OCI-LY1 (cell line): ENCODE measurements around the gene GPRC5C.

ENCODE experiments used
- CTCF ChIP-seq: fragments of 200-600 bp; sonication (generic), shearing (Covaris generic); IDR thresholded peaks from 2 replicates; pipeline ENCODE4 v1.5.1; 2017; ENCODE audit warnings: mild to moderate bottlenecking, antibody characterized with exemption, low read length, moderate library complexity, mixed read lengths
- EZH2 ChIP-seq: fragments of 200-600 bp; sonication (generic), shearing (Covaris generic); IDR thresholded peaks from 2 replicates; pipeline ENCODE4 v1.8.0; 2017; ENCODE audit warnings: borderline replicate concordance, mixed run types, mild to moderate bottlenecking, antibody characterized with exemption, low read length, moderate library complexity, mixed read lengths

- no peak for TF ChIP-seq CTCF
- no peak for TF ChIP-seq EZH2
Measured at GRCh38 chr17:74458835-74459234, 26.9 kb downstream of the GPRC5C start.
